ENCODE measurements around the gene AHI1.
"Not testable (repeated sequence)": the region's sequence is repeated elsewhere in the genome, so short reads cannot be mapped to it uniquely, and the experiment has no call there.

The AHI1 gene

GRCh38 chr6:135354407-135354806, 143.1 kb downstream of the AHI1 start:
- no peak for FAIRE-seq
- no peak for TF ChIP-seq CTCF (IDR thresholded peaks at IDR 0.05; ENCODE audit: insufficient read depth, missing control alignments)
- DNase-seq (ENCODE audit: insufficient read length, low spot score), result no peak

GRCh38 chr6:135353113-135353512, 144.4 kb downstream of the AHI1 start:
- no peak for TF ChIP-seq CTCF (IDR thresholded peaks at IDR 0.05; ENCODE audit: insufficient read depth, missing control alignments)
- no peak for FAIRE-seq
- DNase-seq (ENCODE audit: insufficient read length, low spot score), result no peak

GRCh38 chr6:135351635-135352034, 145.9 kb downstream of the AHI1 start:
- TF ChIP-seq CTCF (IDR thresholded peaks at IDR 0.05; ENCODE audit: insufficient read depth, missing control alignments), result no peak
- FAIRE-seq, result no peak
- DNase-seq (ENCODE audit: insufficient read length, low spot score), result no peak

- no peak for TF ChIP-seq CTCF (IDR thresholded peaks at IDR 0.05; ENCODE audit: insufficient read depth, missing control alignments)
These were observed 149.7 kb downstream of the AHI1 start for GRCh38 chr6:135347887-135348286.

GRCh38 chr6:135346747-135347146, 150.8 kb downstream of the AHI1 start:
- DNase-seq (ENCODE audit: insufficient read length, low spot score), result no peak
- no peak for FAIRE-seq
- TF ChIP-seq CTCF (IDR thresholded peaks at IDR 0.05; ENCODE audit: insufficient read depth, missing control alignments), result no peak

More at GRCh38 chr6:135347887-135348286, 149.7 kb downstream of the AHI1 start:
- no peak for FAIRE-seq
- no peak for DNase-seq (ENCODE audit: insufficient read length, low spot score)

GRCh38 chr6:135344526-135344925, 153.0 kb downstream of the AHI1 start:
- DNase-seq (ENCODE audit: insufficient read length, low spot score) (no peak), FAIRE-seq (no peak)
- no peak for TF ChIP-seq CTCF (IDR thresholded peaks at IDR 0.05; ENCODE audit: insufficient read depth, missing control alignments)

GRCh38 chr6:135339920-135340319, 157.6 kb downstream of the AHI1 start:
- not testable (repeated sequence) for FAIRE-seq

GRCh38 chr6:135334169-135334568, 163.4 kb downstream of the AHI1 start:
- no peak for DNase-seq (ENCODE audit: insufficient read length, low spot score)
- FAIRE-seq, result no peak
- no peak for TF ChIP-seq CTCF (IDR thresholded peaks at IDR 0.05; ENCODE audit: insufficient read depth, missing control alignments)

More at GRCh38 chr6:135339920-135340319, 157.6 kb downstream of the AHI1 start:
- not testable (repeated sequence) for DNase-seq (ENCODE audit: insufficient read length, low spot score)

Data from D721Med (cell line).